Neural cell (in vitro differentiated cells): ENCODE data around the gene KCNQ5. TPM values are rescaled to one million over a fixed set of nuclear protein-coding genes. Genes with fewer than 3 reads are reported as not detected.
"Not testable (repeated sequence)": the region's sequence is repeated elsewhere in the genome, so short reads cannot be mapped to it uniquely, and the experiment has no call there.

ENCODE experiments used
- H2AFZ ChIP-seq: fragments of 200-600, 300-800 bp; sonication (generic), shearing (Covaris generic); 2 replicates; pipeline ENCODE4 v1.6.0; 2014; ENCODE audit warnings: low read depth, mild to moderate bottlenecking, antibody characterized with exemption, low read length, moderate library complexity
- H3F3A ChIP-seq: fragments of 200-600 bp; shearing (Covaris generic); 2 replicates; pipeline ENCODE4 v1.6.1; 2016; ENCODE audit warnings: mild to moderate bottlenecking, moderate library complexity, mixed read lengths, antibody characterized with exemption, low read length; ENCODE audit not compliant: insufficient read depth, poor library complexity, severe bottlenecking
- H3K27ac ChIP-seq: fragments of 200-600, 300-800 bp; sonication (generic), shearing (Covaris generic); 2 replicates; pipeline ENCODE4 v1.5.1; 2014; ENCODE audit warnings: mild to moderate bottlenecking, low read length, moderate library complexity
- H3K27me3 ChIP-seq: fragments of 300-800, 200-600 bp; sonication (generic), shearing (Covaris generic); 2 replicates; pipeline ENCODE4 v1.6.0; 2014; ENCODE audit warnings: mild to moderate bottlenecking, low read depth, low read length, moderate library complexity; ENCODE audit not compliant: insufficient read depth
- H3K36me3 ChIP-seq: fragments of 300-800, 200-600 bp; sonication (generic), shearing (Covaris generic); 2 replicates; pipeline ENCODE4 v1.5.1; 2014; ENCODE audit warnings: mild to moderate bottlenecking, antibody characterized with exemption, low read length, moderate library complexity; ENCODE audit not compliant: insufficient read depth
- H3K4me2 ChIP-seq: fragments of 300-800, 200-600 bp; sonication (generic), shearing (Covaris generic); 2 replicates; pipeline ENCODE4 v1.6.0; 2014; ENCODE audit warnings: mild to moderate bottlenecking, low read length
- H3K4me3 ChIP-seq: fragments of 300-800, 200-600 bp; sonication (generic), shearing (Covaris generic); 2 replicates; pipeline ENCODE4 v1.5.1; 2014; ENCODE audit warnings: mild to moderate bottlenecking, low read length, moderate library complexity
- H3K79me2 ChIP-seq: fragments of 200-600 bp; shearing (Covaris generic); replicated peaks from 2 replicates; pipeline ENCODE4 v1.6.0; 2014; ENCODE audit warnings: mild to moderate bottlenecking, low read length, moderate library complexity; ENCODE audit not compliant: insufficient read depth
- H3K9ac ChIP-seq: fragments of 300-800, 200-600 bp; sonication (generic), shearing (Covaris generic); 2 replicates; pipeline ENCODE4 v1.6.1; 2016; ENCODE audit warnings: mild to moderate bottlenecking, low read length, mixed read lengths
- H3K9me2 ChIP-seq: fragments of 200-600 bp; shearing (Covaris generic); 2 replicates; pipeline ENCODE4 v1.6.1; 2016; ENCODE audit warnings: mild to moderate bottlenecking, low read length, mixed read lengths; ENCODE audit not compliant: insufficient read depth
- H3K9me3 ChIP-seq: fragments of 200-600, 300-800 bp; sonication (generic), shearing (Covaris generic); 2 replicates; pipeline ENCODE4 v1.6.1; 2016; ENCODE audit warnings: mild to moderate bottlenecking, mixed run types, low read length, moderate library complexity, mixed read lengths
- H4K20me1 ChIP-seq: fragments of 200-600 bp; shearing (Covaris generic); 2 replicates; pipeline ENCODE4 v1.6.1; 2016; ENCODE audit warnings: mild to moderate bottlenecking, mixed run types; ENCODE audit not compliant: insufficient read depth
- EP300 ChIP-seq: fragments of 450-650 bp; conservative IDR thresholded peaks from 2 replicates; pipeline ENCODE4 v1.6.1; 2014; ENCODE audit warnings: antibody characterized with exemption, mild to moderate bottlenecking, moderate library complexity; ENCODE audit not compliant: poor library complexity, severe bottlenecking
- EZH2 ChIP-seq: fragments of 200-600, 300-800 bp; shearing (Covaris generic), sonication (generic); IDR thresholded peaks from 2 replicates; pipeline ENCODE4 v1.6.1; 2014; ENCODE audit warnings: antibody characterized with exemption, low read length, borderline replicate concordance, mild to moderate bottlenecking; ENCODE audit not compliant: insufficient read depth, poor library complexity, severe bottlenecking
- MXI1 ChIP-seq: fragments of 450-650 bp; conservative IDR thresholded peaks from 2 replicates; pipeline ENCODE4 v1.6.1; 2014; ENCODE audit warnings: antibody characterized with exemption, mild to moderate bottlenecking; ENCODE audit not compliant: poor library complexity, severe bottlenecking
- POLR2AphosphoS5 ChIP-seq: IDR thresholded peaks from 2 replicates; pipeline ENCODE4 v1.6.1; 2012
- RAD21 ChIP-seq: fragments of 450-650 bp; conservative IDR thresholded peaks from 2 replicates; pipeline ENCODE4 v1.6.1; 2014; ENCODE audit warnings: antibody characterized with exemption, mild to moderate bottlenecking, moderate library complexity
- SMC3 ChIP-seq: fragments of 450-650 bp; conservative IDR thresholded peaks from 2 replicates; pipeline ENCODE4 v1.6.1; 2014; ENCODE audit warnings: antibody characterized with exemption, mild to moderate bottlenecking, moderate library complexity; ENCODE audit not compliant: poor library complexity
- TAF1 ChIP-seq: IDR thresholded peaks from 2 replicates; pipeline ENCODE4 v1.6.1; 2012; ENCODE audit warnings: low read depth
- polyA plus RNA-seq: library from polyadenylated mRNA; depleted of rRNA; stranded (reverse); fragments of >200 nt; gene quantifications from 2 replicates; pipeline ENCODE4 v1.2.3, GENCODE V29; 2014
- TF ChIP-seq, protein P1 (sequence below): fragments of 450-650 bp; IDR thresholded peaks from 2 replicates; pipeline ENCODE4 v1.5.1; 2014; ENCODE audit warnings: antibody characterized with exemption, mild to moderate bottlenecking, moderate library complexity; ENCODE audit not compliant: poor library complexity, severe bottlenecking
- TF ChIP-seq, protein P2 (sequence below): IDR thresholded peaks from 2 replicates; pipeline ENCODE4 v1.6.1; 2012; ENCODE audit warnings: borderline replicate concordance

KCNQ5 gene
- polyA plus RNA-seq, 1 donor from 2014 or later, result 0.30 TPM

DNA sequence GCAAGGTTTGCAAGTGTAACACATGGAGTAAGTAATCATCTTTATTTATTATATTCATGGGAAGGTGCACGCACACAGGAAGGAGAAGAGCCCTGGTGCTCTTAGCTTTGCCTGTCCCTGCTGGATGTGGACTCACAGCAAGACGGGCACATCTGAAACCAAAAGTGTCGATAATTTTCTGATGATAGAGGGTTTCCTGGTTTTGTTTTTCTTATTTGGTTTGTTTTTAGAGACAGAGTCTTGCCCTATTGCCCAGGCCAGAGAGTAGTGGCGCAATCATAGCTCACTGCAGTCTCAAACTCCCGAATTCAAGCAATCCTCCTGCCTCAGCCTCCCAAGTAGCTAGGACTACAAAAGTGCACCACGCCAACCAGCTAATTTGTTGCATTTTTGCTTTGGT lies 611.2 kb downstream of the KCNQ5 start:
- no peaks in the 10 kb centered on the region for H3K36me3 ChIP-seq
- no peak overlapping the region for H2AFZ ChIP-seq
- TF ChIP-seq, protein P1, sequence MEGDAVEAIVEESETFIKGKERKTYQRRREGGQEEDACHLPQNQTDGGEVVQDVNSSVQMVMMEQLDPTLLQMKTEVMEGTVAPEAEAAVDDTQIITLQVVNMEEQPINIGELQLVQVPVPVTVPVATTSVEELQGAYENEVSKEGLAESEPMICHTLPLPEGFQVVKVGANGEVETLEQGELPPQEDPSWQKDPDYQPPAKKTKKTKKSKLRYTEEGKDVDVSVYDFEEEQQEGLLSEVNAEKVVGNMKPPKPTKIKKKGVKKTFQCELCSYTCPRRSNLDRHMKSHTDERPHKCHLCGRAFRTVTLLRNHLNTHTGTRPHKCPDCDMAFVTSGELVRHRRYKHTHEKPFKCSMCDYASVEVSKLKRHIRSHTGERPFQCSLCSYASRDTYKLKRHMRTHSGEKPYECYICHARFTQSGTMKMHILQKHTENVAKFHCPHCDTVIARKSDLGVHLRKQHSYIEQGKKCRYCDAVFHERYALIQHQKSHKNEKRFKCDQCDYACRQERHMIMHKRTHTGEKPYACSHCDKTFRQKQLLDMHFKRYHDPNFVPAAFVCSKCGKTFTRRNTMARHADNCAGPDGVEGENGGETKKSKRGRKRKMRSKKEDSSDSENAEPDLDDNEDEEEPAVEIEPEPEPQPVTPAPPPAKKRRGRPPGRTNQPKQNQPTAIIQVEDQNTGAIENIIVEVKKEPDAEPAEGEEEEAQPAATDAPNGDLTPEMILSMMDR, result no peak
- TF ChIP-seq SMC3 (no peak), MXI1 (no peak), EP300 (no peak)
- TF ChIP-seq, protein P2, sequence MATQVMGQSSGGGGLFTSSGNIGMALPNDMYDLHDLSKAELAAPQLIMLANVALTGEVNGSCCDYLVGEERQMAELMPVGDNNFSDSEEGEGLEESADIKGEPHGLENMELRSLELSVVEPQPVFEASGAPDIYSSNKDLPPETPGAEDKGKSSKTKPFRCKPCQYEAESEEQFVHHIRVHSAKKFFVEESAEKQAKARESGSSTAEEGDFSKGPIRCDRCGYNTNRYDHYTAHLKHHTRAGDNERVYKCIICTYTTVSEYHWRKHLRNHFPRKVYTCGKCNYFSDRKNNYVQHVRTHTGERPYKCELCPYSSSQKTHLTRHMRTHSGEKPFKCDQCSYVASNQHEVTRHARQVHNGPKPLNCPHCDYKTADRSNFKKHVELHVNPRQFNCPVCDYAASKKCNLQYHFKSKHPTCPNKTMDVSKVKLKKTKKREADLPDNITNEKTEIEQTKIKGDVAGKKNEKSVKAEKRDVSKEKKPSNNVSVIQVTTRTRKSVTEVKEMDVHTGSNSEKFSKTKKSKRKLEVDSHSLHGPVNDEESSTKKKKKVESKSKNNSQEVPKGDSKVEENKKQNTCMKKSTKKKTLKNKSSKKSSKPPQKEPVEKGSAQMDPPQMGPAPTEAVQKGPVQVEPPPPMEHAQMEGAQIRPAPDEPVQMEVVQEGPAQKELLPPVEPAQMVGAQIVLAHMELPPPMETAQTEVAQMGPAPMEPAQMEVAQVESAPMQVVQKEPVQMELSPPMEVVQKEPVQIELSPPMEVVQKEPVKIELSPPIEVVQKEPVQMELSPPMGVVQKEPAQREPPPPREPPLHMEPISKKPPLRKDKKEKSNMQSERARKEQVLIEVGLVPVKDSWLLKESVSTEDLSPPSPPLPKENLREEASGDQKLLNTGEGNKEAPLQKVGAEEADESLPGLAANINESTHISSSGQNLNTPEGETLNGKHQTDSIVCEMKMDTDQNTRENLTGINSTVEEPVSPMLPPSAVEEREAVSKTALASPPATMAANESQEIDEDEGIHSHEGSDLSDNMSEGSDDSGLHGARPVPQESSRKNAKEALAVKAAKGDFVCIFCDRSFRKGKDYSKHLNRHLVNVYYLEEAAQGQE, result no peak
- no peak overlapping the region for H3K4me2 ChIP-seq
- H3K9me2 ChIP-seq, result no peaks in the 10 kb centered on the region
- H4K20me1 ChIP-seq, result no peaks in the 10 kb centered on the region
- no peaks in the 10 kb centered on the region for H3K9me3 ChIP-seq
- H3K9ac ChIP-seq, result no peak overlapping the region
- H3K27me3 ChIP-seq, result no peaks in the 10 kb centered on the region
- H3K79me2 ChIP-seq, result no peaks in the 10 kb centered on the region
- no peaks in the 10 kb centered on the region for H3F3A ChIP-seq
- no peak overlapping the region for H3K4me3 ChIP-seq
- no peak overlapping the region for H3K27ac ChIP-seq

DNA sequence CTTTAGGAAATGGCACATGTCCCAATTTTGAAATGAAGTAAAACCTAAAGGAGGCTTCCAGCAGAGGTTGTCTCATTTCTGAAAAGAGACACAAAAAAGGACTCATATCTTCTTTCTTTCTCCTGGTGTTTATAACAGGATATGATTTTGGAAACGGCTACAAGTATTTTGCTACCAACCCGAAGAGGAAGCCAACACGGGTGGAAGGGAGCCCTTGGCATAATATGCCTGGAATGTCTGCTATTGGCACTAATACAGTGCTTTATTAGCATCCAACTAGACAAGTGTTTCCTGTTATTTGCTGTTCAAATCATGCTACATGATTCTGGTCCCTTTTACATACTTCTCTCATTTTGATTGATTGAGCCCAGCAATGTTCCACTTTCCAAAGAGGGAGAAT lies 612.1 kb downstream of the KCNQ5 start:
- not testable (repeated sequence) for H3K9me3 ChIP-seq, H3K27me3 ChIP-seq

DNA sequence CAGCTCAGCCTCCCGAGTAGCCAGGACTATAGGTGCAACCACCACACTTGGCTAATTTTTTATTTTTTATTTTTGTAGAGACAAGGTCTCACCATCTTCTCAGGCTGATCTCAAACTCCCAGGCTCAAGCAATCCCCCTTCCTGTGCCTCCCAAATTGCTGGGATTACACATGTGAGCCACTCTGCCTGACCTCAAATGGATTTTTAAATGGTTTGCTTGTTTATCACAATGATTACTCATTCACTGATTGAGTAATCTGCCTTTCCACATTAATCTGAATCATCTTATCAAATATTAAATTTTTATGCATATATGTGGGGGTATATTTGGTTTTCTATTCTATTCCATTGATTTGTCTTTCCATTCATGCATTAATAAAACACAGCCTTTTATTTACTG lies 612.9 kb downstream of the KCNQ5 start:
- Histone ChIP-seq H3K9ac (no peak overlapping the region), H3K4me3 (no peak overlapping the region), H3F3A (no peaks in the 10 kb centered on the region), H3K4me2 (no peak overlapping the region), H4K20me1 (no peaks in the 10 kb centered on the region), H3K27ac (no peak overlapping the region), H3K9me3 (no peaks in the 10 kb centered on the region), H3K79me2 (no peaks in the 10 kb centered on the region), H3K36me3 (no peaks in the 10 kb centered on the region), H3K9me2 (no peaks in the 10 kb centered on the region), H3K27me3 (no peaks in the 10 kb centered on the region), H2AFZ (no peak overlapping the region)
- TF ChIP-seq, protein P2, result no peak
- TF ChIP-seq SMC3, result no peak
- TF ChIP-seq EZH2, result no peak
- no peak for TF ChIP-seq MXI1
- TF ChIP-seq, protein P1, result no peak
- TF ChIP-seq POLR2AphosphoS5, result no peak
- no peak for TF ChIP-seq RAD21
- TF ChIP-seq TAF1, result no peak
- TF ChIP-seq EP300, result no peak

More for the DNA sequence above, 612.1 kb downstream of the KCNQ5 start:
- H2AFZ ChIP-seq, H3K27ac ChIP-seq, H4K20me1 ChIP-seq, H3K9ac ChIP-seq, H3F3A ChIP-seq, H3K9me2 ChIP-seq, H3K79me2 ChIP-seq, H3K4me2 ChIP-seq, H3K4me3 ChIP-seq, H3K36me3 ChIP-seq: not testable (repeated sequence)
